ENCODE data around the gene HSPA14. TPM values are rescaled to one million over a fixed set of nuclear protein-coding genes. Genes with fewer than 3 reads are reported as not detected.
A peak's percentile ranks its signal among the peaks of the same experiment; 100 is the strongest.

Gene HSPA14
- total RNA-seq, 1 experiment from 2014 or later, result 15.9 TPM

- ChIA-PET CTCF (no interaction called here), POLR2A (no interaction called here)
- intact Hi-C loops (cut with micrococcal nuclease; ENCODE audit: unreplicated experiment) (no loop called here), in situ Hi-C loops (cut with HindIII; ENCODE audit: low pct_unique_long_range_greater_than_20kb, low sequenced_read_pairs) (no loop called here)
- no TSS peak for BruUV-seq (replicated peaks)
- Histone ChIP-seq H3K9me3 (ENCODE audit: control insufficient read depth, insufficient read depth, low read depth, low read length) (no peaks in the 10 kb centered on the region), H3K27me3 (ENCODE audit: control insufficient read depth, insufficient read depth, low read length) (no peaks in the 10 kb centered on the region), H3K36me3 (ENCODE audit: control insufficient read depth, insufficient read depth, low read length) (peaks cover 2% of the 10 kb centered on the region), H3K4me1 (ENCODE audit: control insufficient read depth, insufficient read depth, low read length) (peaks cover 11% of the 10 kb centered on the region; the same call in 1 of the 2 replicates), H3K27ac (ENCODE audit: low read length) (peak overlapping the region; percentile 39; the same call in 1 of the 2 replicates), H3K4me3 (ENCODE audit: low read depth in 2 of 2, low read length in 2 of 2) (no peak overlapping the region)
- no peak for TF ChIP-seq SIN3A (IDR thresholded peaks at IDR 0.05; ENCODE audit: borderline replicate concordance, insufficient read depth, low read depth, low read length)
- TF ChIP-seq TCF7L2 (IDR thresholded peaks at IDR 0.05; ENCODE audit: low read depth, low read length), result no peak
- no peak for TF ChIP-seq REST (IDR thresholded peaks at IDR 0.05; ENCODE audit: insufficient read depth in 1 of 2, low read depth in 2 of 2, low read length in 1 of 2)
- TF ChIP-seq POLR2AphosphoS5 (IDR thresholded peaks at IDR 0.05; ENCODE audit: low read depth, low read length), result no peak
- no peak for TF ChIP-seq CTCF (IDR thresholded peaks at IDR 0.05)
- DNase-seq (ENCODE audit: low read depth, low spot score) (no peak), ATAC-seq (no peak)
Measured at GRCh38 chr10:14876764-14877163, 38.7 kb downstream of the HSPA14 start.

GRCh38 chr10:14878266-14879123 is 40.4 kb downstream of the HSPA14 start, which contains the start of gene SUV39H2:
Gene SUV39H2 (plus strand): TSS chr10:14878866. CDS start chr10:14878889, 23 bp downstream.
- ChIA-PET CTCF (no interaction called here), POLR2A (interaction anchor here (0.6 kb wide), 1 partner anchor 540 kb away, joined by 6 read pairs; no protein-coding TSS in a partner anchor)
- in situ Hi-C loops (cut with HindIII; ENCODE audit: low pct_unique_long_range_greater_than_20kb, low sequenced_read_pairs), result no loop called here

More at GRCh38 chr10:14878266-14879123, 40.4 kb downstream of the HSPA14 start, which contains the start of gene SUV39H2:
- no peaks in the 10 kb centered on the region for H3K9me3 ChIP-seq (ENCODE audit: control insufficient read depth, insufficient read depth, low read depth, low read length)
- no peaks in the 10 kb centered on the region for H3K27me3 ChIP-seq (ENCODE audit: control insufficient read depth, insufficient read depth, low read length)
- H3K36me3 ChIP-seq (ENCODE audit: control insufficient read depth, insufficient read depth, low read length), result peaks cover 2% of the 10 kb centered on the region
- H3K27ac ChIP-seq (ENCODE audit: low read length), result peak within 1 kb of the TSS; percentile 86
- H3K4me1 ChIP-seq (ENCODE audit: control insufficient read depth, insufficient read depth, low read length), result peaks cover 11% of the 10 kb centered on the region; the same call in 1 of the 2 replicates
- BruUV-seq (replicated peaks), result no TSS peak
- peak within 1 kb of the TSS; percentile 84 to 86 for H3K4me3 ChIP-seq (ENCODE audit: low read depth in 2 of 2, low read length in 2 of 2)
- no peak for TF ChIP-seq REST (IDR thresholded peaks at IDR 0.05; ENCODE audit: insufficient read depth in 1 of 2, low read depth in 2 of 2, low read length in 1 of 2)
- no peak for TF ChIP-seq CTCF (IDR thresholded peaks at IDR 0.05)
- TF ChIP-seq TCF7L2 (IDR thresholded peaks at IDR 0.05; ENCODE audit: low read depth, low read length), result no peak
- peak; percentile 57; the same call in 1 of the 2 replicates for TF ChIP-seq SIN3A (IDR thresholded peaks at IDR 0.05; ENCODE audit: borderline replicate concordance, insufficient read depth, low read depth, low read length)
- TF ChIP-seq POLR2AphosphoS5 (IDR thresholded peaks at IDR 0.05; ENCODE audit: low read depth, low read length), result peak; percentile 78
- ATAC-seq (peak; percentile 98), DNase-seq (ENCODE audit: low read depth, low spot score) (peak; percentile 33)
- intact Hi-C loops (cut with micrococcal nuclease; ENCODE audit: unreplicated experiment), result no loop called here
